ENCODE results near the gene ZNF827.

Gene ZNF827

GRCh38 chr4:145824463-145824862, 114.2 kb downstream of the ZNF827 start:
- DNase-seq = no peak

GRCh38 chr4:145823743-145824142, 114.9 kb downstream of the ZNF827 start:
- DNase-seq = no peak

- DNase-seq = no peak
These were observed 116.0 kb downstream of the ZNF827 start for GRCh38 chr4:145822581-145822980.

GRCh38 chr4:145822181-145822580, 116.4 kb downstream of the ZNF827 start:
- DNase-seq = no peak

GRCh38 chr4:145821766-145822165, 116.9 kb downstream of the ZNF827 start:
- DNase-seq = no peak

GRCh38 chr4:145820407-145820806, 118.2 kb downstream of the ZNF827 start:
- no peak for DNase-seq

GRCh38 chr4:145819853-145820181, 118.8 kb downstream of the ZNF827 start:
- no peak for DNase-seq

- DNase-seq = no peak
These were observed 119.3 kb downstream of the ZNF827 start for GRCh38 chr4:145819101-145819852.

- no peak for DNase-seq
These were observed 120.6 kb downstream of the ZNF827 start for GRCh38 chr4:145818011-145818410.

GRCh38 chr4:145816091-145816490, 122.5 kb downstream of the ZNF827 start:
- DNase-seq = no peak

GRCh38 chr4:145815626-145816025, 123.0 kb downstream of the ZNF827 start:
- no peak for DNase-seq

- no peak for DNase-seq
These were observed 123.5 kb downstream of the ZNF827 start for GRCh38 chr4:145815027-145815612.

- DNase-seq = no peak
These were observed 124.4 kb downstream of the ZNF827 start for GRCh38 chr4:145814246-145814645.

GRCh38 chr4:145812919-145813318, 125.7 kb downstream of the ZNF827 start:
- no peak for DNase-seq

- no peak for DNase-seq
These were observed 129.6 kb downstream of the ZNF827 start for GRCh38 chr4:145808848-145809512.

- peak in 2 of 4 experiments; percentile 3 to 4 for DNase-seq
These were observed 130.5 kb downstream of the ZNF827 start for GRCh38 chr4:145808021-145808650.

- DNase-seq = no peak
These were observed 133.1 kb downstream of the ZNF827 start for GRCh38 chr4:145805490-145805889.

- no peak for DNase-seq
These were observed 134.5 kb downstream of the ZNF827 start for GRCh38 chr4:145804116-145804515.

- no peak for DNase-seq
These were observed 139.4 kb downstream of the ZNF827 start for GRCh38 chr4:145799223-145799622.

- DNase-seq = no peak
These were observed 141.3 kb downstream of the ZNF827 start for GRCh38 chr4:145797278-145797677.

- no peak for DNase-seq
These were observed 142.3 kb downstream of the ZNF827 start for GRCh38 chr4:145796346-145796745.

GRCh38 chr4:145795521-145795920, 143.1 kb downstream of the ZNF827 start:
- DNase-seq = no peak

GRCh38 chr4:145792429-145792828, 146.2 kb downstream of the ZNF827 start:
- DNase-seq = no peak

GRCh38 chr4:145791988-145792387, 146.6 kb downstream of the ZNF827 start:
- DNase-seq = no peak
